Uterus (tissue), 4 donors: ENCODE data around the gene ABHD16B. TPM values are rescaled to one million over a fixed set of nuclear protein-coding genes. Genes with fewer than 3 reads are reported as not detected.

ENCODE experiments used
- DNase-seq, 2 donors: peaks; one replicate each; pipeline ENCODE4 v3.0.0-alpha.2; 2019 to 2020
- H3K27ac ChIP-seq, 2 donors: fragments of 200-600 bp; sonication (generic); 1 replicate in 1 of 2; 2 replicates in 1 of 2; pipeline ENCODE4 v1.5.1; 2016 to 2018
- H3K27me3 ChIP-seq, 2 donors: fragments of 200-600 bp; sonication (generic); one replicate each; pipeline ENCODE4 v1.5.1; 2018 to 2019; ENCODE audit warnings: control low read depth in 1 of 2
- H3K36me3 ChIP-seq, 2 donors: fragments of 200-600 bp; sonication (generic); one replicate each; pipeline ENCODE4 v1.5.1; 2019; ENCODE audit warnings: control low read depth in 1 of 2
- H3K4me1 ChIP-seq, 2 donors: fragments of 200-600 bp; sonication (generic); one replicate each; pipeline ENCODE4 v1.5.1; 2018 to 2019; ENCODE audit warnings: control low read depth in 1 of 2
- H3K4me3 ChIP-seq, 2 donors: fragments of 200-600 bp; sonication (generic); 1 replicate in 1 of 2; 2 replicates in 1 of 2; pipeline ENCODE4 v1.5.1; 2018 to 2019; ENCODE audit warnings: mild to moderate bottlenecking in 1 of 2
- H3K9me3 ChIP-seq, 2 donors: fragments of 200-600 bp; sonication (generic); one replicate each; pipeline ENCODE4 v1.5.1; 2019; ENCODE audit warnings: control low read depth in 1 of 2
- CTCF ChIP-seq, 4 experiments: fragments of 200-600 bp in 2 of 4; fragments of 450-650 bp in 2 of 4; sonication (generic) in 2 of 4; IDR thresholded peaks; one replicate each; pipeline ENCODE4 v1.5.1; 2016 to 2019; ENCODE audit warnings: antibody characterized with exemption in 4 of 4, mild to moderate bottlenecking in 2 of 4, moderate library complexity in 1 of 4
- POLR2A ChIP-seq, 2 donors: fragments of 450-650 bp; IDR thresholded peaks; one replicate each; pipeline ENCODE4 v1.6.1; 2016; ENCODE audit warnings: antibody characterized with exemption in 2 of 2, mild to moderate bottlenecking in 1 of 2, moderate library complexity in 1 of 2
- intact Hi-C: fragments of 100-400 bp; cut with DNase I; formaldehyde crosslinking; loops from one replicate; pipeline ENCODE4 v1.15.1; 2023; ENCODE audit warnings: low total_unique reads
- total RNA-seq, 4 donors: library from RNA; depleted of rRNA in 3 of 4; stranded (reverse); fragments of >200 nt in 3 of 4; gene quantifications; one replicate each; pipeline versions ENCODE4 v1.1.0 to v1.2.4, GENCODE V29; 2014 to 2023
- donor health status: DM: yes; HTN: yes; CAD: no.

ABHD16B gene
- total RNA-seq, result not detected

DNA sequence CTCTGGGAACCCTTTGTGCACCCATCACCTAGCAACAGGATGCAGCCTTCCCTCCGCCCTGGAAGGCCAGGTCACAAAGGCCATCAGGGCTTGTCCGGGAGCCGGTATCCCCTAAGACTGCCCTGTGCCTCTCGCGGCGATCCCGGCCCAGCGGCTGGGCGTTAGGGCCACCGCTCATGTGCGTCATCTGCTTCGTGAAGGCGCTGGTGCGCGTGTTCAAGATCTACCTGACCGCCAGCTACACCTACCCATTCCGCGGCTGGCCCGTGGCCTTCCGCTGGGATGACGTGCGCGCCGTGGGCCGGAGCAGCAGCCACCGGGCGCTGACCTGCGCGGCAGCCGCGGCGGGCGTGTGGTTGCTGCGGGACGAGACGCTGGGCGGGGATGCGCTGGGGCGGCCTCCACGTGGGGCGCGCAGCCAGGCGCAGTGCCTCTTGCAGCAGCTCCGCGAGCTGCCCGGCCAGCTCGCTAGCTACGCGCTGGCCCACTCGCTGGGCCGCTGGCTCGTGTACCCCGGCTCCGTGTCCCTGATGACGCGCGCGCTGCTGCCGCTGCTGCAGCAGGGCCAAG lies at the start of gene ABHD16B:
Gene ABHD16B (plus strand): TSS at position 134 of the 570 bp plus-strand sequence. CDS start 43 bp downstream, at position 177.
- Histone ChIP-seq H3K27me3 (no peaks in the 10 kb centered on the region), H3K36me3 (no peaks in the 10 kb centered on the region), H3K9me3 (no peaks in the 10 kb centered on the region), H3K4me3 (no peak within 1 kb of the TSS), H3K4me1 (peaks cover 0 to 22% of the 10 kb centered on the region in 2 donors), H3K27ac (no peak within 1 kb of the TSS)
- DNase-seq, result no peak
- intact Hi-C loops, result loop anchor here (10.0 kb wide), 1 partner anchor 77 kb away; no protein-coding TSS in a partner anchor
- TF ChIP-seq POLR2A (IDR thresholded peaks at IDR 0.05) (no peak), CTCF (IDR thresholded peaks at IDR 0.05) (no peak)

DNA sequence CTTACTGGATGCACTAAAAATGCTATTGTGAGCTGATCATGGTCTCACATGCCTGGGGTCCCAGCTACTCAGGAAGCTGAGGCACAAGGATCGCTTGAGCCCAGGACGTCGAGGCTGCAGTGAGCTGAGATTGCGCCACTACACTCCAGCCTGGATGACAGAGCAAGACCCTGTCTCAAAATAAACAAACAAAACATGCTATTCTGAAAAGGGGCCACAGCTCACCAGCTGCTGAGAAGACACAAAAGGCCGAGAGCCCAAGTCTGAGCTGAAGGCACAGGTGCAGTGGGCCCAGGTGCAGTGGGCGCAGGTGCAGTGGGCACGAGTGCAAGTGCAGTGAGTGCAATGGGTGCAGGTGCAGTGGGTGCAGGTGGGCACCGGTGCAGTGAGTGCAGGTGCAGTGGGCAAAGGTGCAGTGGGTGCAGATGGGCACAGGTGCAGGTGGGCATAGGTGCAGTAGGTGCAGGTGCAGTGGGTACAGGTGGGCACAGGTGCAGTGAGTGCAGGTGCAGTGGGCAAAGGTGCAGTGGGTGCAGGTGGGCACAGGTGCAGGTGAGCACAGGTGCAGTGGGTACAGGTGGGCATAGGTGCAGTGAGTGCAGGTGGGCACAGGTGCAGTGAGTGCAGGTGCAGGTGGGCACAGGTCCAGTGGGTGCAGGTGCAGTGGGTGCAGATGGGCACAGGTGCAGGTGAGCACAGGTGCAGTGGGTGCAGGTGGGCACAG lies 46.2 kb upstream of the ABHD16B start:
- no peak for DNase-seq
- Histone ChIP-seq H3K27me3 (no peaks in the 10 kb centered on the region), H3K36me3 (no peaks in the 10 kb centered on the region), H3K27ac (no peak overlapping the region), H3K9me3 (no peaks in the 10 kb centered on the region), H3K4me1 (no peaks in the 10 kb centered on the region), H3K4me3 (no peak overlapping the region)
- TF ChIP-seq POLR2A (IDR thresholded peaks at IDR 0.05) (no peak), CTCF (IDR thresholded peaks at IDR 0.05) (no peak)
- intact Hi-C loops, result no loop called here

- H3K27ac ChIP-seq, result no peak overlapping the region
- H3K9me3 ChIP-seq, result no peaks in the 10 kb centered on the region
- no peak for DNase-seq
- H3K4me1 ChIP-seq, result no peaks in the 10 kb centered on the region
- H3K27me3 ChIP-seq, result no peaks in the 10 kb centered on the region
- no peak overlapping the region for H3K4me3 ChIP-seq
- TF ChIP-seq CTCF (IDR thresholded peaks at IDR 0.05) (no peak), POLR2A (IDR thresholded peaks at IDR 0.05) (no peak)
- no peaks in the 10 kb centered on the region for H3K36me3 ChIP-seq
- intact Hi-C loops, result no loop called here
These were observed 45.6 kb upstream of the ABHD16B start for GRCh38 chr20:63815615-63816253.

- Histone ChIP-seq H3K27me3 (no peaks in the 10 kb centered on the region), H3K27ac (peak overlapping the region in 1 of 2 donors; percentile 75), H3K9me3 (no peaks in the 10 kb centered on the region), H3K4me1 (no peaks in the 10 kb centered on the region), H3K4me3 (peak overlapping the region in 1 of 2 donors; percentile 8), H3K36me3 (no peaks in the 10 kb centered on the region)
- intact Hi-C loops, result no loop called here
- TF ChIP-seq CTCF (IDR thresholded peaks at IDR 0.05), result peak; percentile 35 to 54 (median 38)
- no peak for TF ChIP-seq POLR2A (IDR thresholded peaks at IDR 0.05)
- peak; percentile 49 to 51 for DNase-seq
These were observed 41.9 kb upstream of the ABHD16B start for GRCh38 chr20:63819224-63819921.
